Measurements from ENCODE around the gene CACNG1.

CACNG1 gene

GRCh38 chr17:67008101-67008500, 36.3 kb upstream of the CACNG1 start:
- TF ChIP-seq CTCF (IDR thresholded peaks at IDR 0.05; ENCODE audit: low read depth, low read length): no peak
- H3K4me3 ChIP-seq (ENCODE audit: low read depth, low read length): no peak overlapping the region

GRCh38 chr17:67011527-67012175, 32.7 kb upstream of the CACNG1 start:
- TF ChIP-seq CTCF (IDR thresholded peaks at IDR 0.05; ENCODE audit: low read depth, low read length): no peak
- H3K4me3 ChIP-seq (ENCODE audit: low read depth, low read length): no peak overlapping the region

DNA sequence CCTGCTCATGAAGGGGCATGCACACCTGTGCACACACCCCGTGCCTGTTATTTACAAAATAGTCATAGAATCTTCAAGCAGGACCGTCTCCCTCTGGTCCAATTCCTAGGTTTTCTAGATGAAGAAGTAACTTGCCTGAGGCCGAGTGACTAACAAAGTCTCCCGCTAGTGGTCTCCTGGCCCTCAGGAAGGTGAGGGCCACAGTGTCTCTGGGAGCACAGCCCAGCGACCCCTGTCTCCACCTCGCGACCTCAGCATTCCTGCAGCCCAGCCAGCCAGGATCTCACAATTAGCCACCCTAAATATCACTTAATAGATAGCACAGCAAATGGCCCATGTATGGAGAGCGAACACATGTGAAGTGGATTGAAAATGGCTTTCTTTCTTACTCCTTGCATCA, 30.5 kb upstream of the CACNG1 start:
- no peak for TF ChIP-seq CTCF (IDR thresholded peaks at IDR 0.05; ENCODE audit: low read depth, low read length)
- no peak overlapping the region for H3K4me3 ChIP-seq (ENCODE audit: low read depth, low read length)

- TF ChIP-seq CTCF (IDR thresholded peaks at IDR 0.05; ENCODE audit: low read depth, low read length): no peak
- no peak overlapping the region for H3K4me3 ChIP-seq (ENCODE audit: low read depth, low read length)
Observed at GRCh38 chr17:67015001-67015400, 29.4 kb upstream of the CACNG1 start.

- no peak for TF ChIP-seq CTCF (IDR thresholded peaks at IDR 0.05; ENCODE audit: low read depth, low read length)
- no peak overlapping the region for H3K4me3 ChIP-seq (ENCODE audit: low read depth, low read length)
Observed at GRCh38 chr17:67016039-67016762, 28.2 kb upstream of the CACNG1 start.

GRCh38 chr17:67017910-67018309, 26.4 kb upstream of the CACNG1 start:
- TF ChIP-seq CTCF (IDR thresholded peaks at IDR 0.05; ENCODE audit: low read depth, low read length): no peak
- no peak overlapping the region for H3K4me3 ChIP-seq (ENCODE audit: low read depth, low read length)
